A673 (cell line): ENCODE measurements around the gene M6PR.

ENCODE experiments used
- CTCF ChIP-seq: fragments of 300-800, 200-600 bp; sonication (generic); conservative IDR thresholded peaks from 2 replicates; pipeline ENCODE4 v1.5.1; 2017; ENCODE audit warnings: low read depth, mild to moderate bottlenecking, antibody characterized with exemption, low read length, moderate library complexity, mixed read lengths
- EZH2 ChIP-seq: fragments of 200-600 bp; sonication (generic); IDR thresholded peaks from 2 replicates; pipeline ENCODE4 v1.6.1; 2017; ENCODE audit warnings: borderline replicate concordance, low read depth, mild to moderate bottlenecking, mixed read lengths, antibody characterized with exemption, low read length; ENCODE audit not compliant: poor library complexity, severe bottlenecking

DNA sequence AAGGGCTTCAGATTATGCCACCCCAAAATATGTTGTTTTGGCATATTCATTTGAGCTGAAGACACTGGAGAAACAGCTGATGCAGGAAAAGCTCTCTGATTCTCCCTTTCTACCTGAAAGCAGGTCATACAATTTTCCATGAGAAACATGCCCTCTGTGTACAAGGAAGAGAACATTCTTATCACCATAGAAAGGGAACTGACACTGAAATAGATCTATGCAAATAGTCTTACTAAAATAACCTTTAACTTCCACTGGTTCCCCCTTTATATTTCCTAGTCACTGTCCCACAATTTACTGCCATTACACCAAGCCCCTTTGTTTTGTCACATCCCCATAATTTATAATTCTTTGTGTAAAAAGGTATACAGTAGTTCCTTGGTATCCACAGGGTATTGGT lies 44.8 kb downstream of the M6PR start:
- TF ChIP-seq CTCF, result no peak
- no peak for TF ChIP-seq EZH2
